ENCODE data around the gene PRR7. TPM values are rescaled to one million over a fixed set of nuclear protein-coding genes. Genes with fewer than 3 reads are reported as not detected.

PRR7 gene
- polyA plus RNA-seq, 2 donors: 2.0 to 4.9 TPM

DNA sequence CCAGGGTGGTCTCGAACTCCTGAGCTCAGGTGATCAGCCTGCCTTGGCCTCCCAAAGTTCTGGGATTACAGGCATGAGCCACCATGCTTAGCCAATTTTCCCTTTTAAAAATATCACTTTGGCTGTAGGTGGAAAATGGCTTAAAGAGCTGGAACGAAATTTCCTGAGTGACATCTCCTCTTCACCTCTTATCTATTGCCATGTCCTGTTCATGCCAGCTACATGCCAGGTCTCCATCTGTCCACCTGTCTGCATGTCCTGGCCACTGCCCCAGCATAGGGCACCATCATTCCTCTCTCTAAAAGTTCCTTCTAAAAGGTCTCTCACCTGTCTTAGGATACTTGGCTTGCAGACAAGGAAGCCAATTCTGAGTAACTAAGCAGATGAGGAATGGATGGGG is 22.9 kb upstream of the PRR7 start:
- 82 to 90% methylated on average over 2 of the region's 2 CpGs for WGBS, 2 donors
- Histone ChIP-seq H3K9me3 (ENCODE audit: control insufficient read depth in 2 of 2, insufficient read depth in 1 of 2, low read depth in 1 of 2, low read length in 1 of 2) (no peaks in the 10 kb centered on the region), H3K36me3 (ENCODE audit: control insufficient read depth in 2 of 2, insufficient read depth in 2 of 2, low read length in 1 of 2) (no peaks in the 10 kb centered on the region), H3K27me3 (ENCODE audit: control insufficient read depth in 1 of 2, insufficient read depth in 2 of 2, low read length in 2 of 2) (no peaks in the 10 kb centered on the region), H3K4me3 (ENCODE audit: low read depth in 1 of 2, low read length in 2 of 2) (no peak overlapping the region), H3K27ac (ENCODE audit: low read depth in 2 of 2, low read length in 1 of 2) (no peak overlapping the region), H3K4me1 (ENCODE audit: control insufficient read depth in 2 of 2, insufficient read depth in 2 of 2, low read length in 1 of 2) (peaks cover 7 to 11% of the 10 kb centered on the region in 2 donors)

- 39 to 47% methylated on average over 13 of the region's 13 CpGs for WGBS, 2 donors
- H3K27ac ChIP-seq (ENCODE audit: low read depth in 2 of 2, low read length in 1 of 2): peak overlapping the region; percentile 98 to 99
- peak overlapping the region; percentile 58 to 60 for H3K4me3 ChIP-seq (ENCODE audit: low read depth in 1 of 2, low read length in 2 of 2)
- H3K27me3 ChIP-seq (ENCODE audit: control insufficient read depth in 1 of 2, insufficient read depth in 2 of 2, low read length in 2 of 2): no peaks in the 10 kb centered on the region
- H3K4me1 ChIP-seq (ENCODE audit: control insufficient read depth in 2 of 2, insufficient read depth in 2 of 2, low read length in 1 of 2): peaks cover 7 to 16% of the 10 kb centered on the region in 2 donors
- no peaks in the 10 kb centered on the region for H3K9me3 ChIP-seq (ENCODE audit: control insufficient read depth in 2 of 2, insufficient read depth in 1 of 2, low read depth in 1 of 2, low read length in 1 of 2)
- no peaks in the 10 kb centered on the region for H3K36me3 ChIP-seq (ENCODE audit: control insufficient read depth in 2 of 2, insufficient read depth in 2 of 2, low read length in 1 of 2)
Measured at GRCh38 chr5:177425196-177425800, 21.3 kb upstream of the PRR7 start.

DNA sequence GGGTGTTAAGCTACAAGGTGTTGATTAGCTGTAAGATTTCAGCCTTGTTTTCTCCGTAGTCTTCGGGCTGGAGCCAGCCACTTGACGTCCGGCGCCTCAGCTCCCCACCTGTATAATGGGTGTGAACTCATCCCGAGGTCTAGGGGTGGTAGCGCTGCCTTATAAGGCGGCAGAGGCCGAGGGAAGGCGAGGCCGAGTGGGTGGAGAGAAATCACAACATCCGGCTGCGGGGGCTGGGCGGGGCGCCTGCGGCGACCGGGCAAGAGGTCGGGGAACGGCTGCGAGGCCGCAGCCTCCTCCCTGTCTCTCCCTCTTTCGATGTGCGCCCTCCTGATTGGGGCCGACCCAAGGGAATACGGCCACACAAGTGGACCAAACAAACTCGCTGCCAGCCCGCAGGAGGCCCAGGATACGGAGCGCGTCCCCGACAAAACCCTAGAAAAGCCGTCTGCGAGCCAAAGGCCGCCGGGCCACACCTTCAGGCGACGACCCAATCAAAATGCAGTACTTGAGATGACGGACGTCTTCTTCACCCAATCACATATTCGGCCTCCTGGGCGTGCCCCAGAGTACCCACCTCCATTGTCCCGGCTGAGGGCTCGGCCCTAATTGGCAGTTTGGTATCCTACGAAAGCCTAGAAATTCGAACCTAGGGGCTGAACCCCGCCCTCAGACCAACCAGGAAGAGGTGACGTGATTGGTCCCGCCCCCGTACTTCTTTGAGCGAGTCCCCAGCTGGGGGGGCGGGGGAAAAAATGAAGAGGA is 20.6 kb upstream of the PRR7 start:
- peaks cover 0 to 2% of the 10 kb centered on the region in 2 donors for H3K36me3 ChIP-seq (ENCODE audit: control insufficient read depth in 2 of 2, insufficient read depth in 2 of 2, low read length in 1 of 2)
- WGBS, 2 donors: 0 to 1% methylated on average over 50 to 52 of the region's 52 CpGs
- peaks cover 7 to 23% of the 10 kb centered on the region in 2 donors for H3K4me1 ChIP-seq (ENCODE audit: control insufficient read depth in 2 of 2, insufficient read depth in 2 of 2, low read length in 1 of 2)
- H3K4me3 ChIP-seq (ENCODE audit: low read depth in 1 of 2, low read length in 2 of 2): peak overlapping the region; percentile 58 to 60
- H3K9me3 ChIP-seq (ENCODE audit: control insufficient read depth in 2 of 2, insufficient read depth in 1 of 2, low read depth in 1 of 2, low read length in 1 of 2): no peaks in the 10 kb centered on the region
- peak overlapping the region; percentile 98 to 99 for H3K27ac ChIP-seq (ENCODE audit: low read depth in 2 of 2, low read length in 1 of 2)
- no peaks in the 10 kb centered on the region for H3K27me3 ChIP-seq (ENCODE audit: control insufficient read depth in 1 of 2, insufficient read depth in 2 of 2, low read length in 2 of 2)

GRCh38 chr5:177426566-177427210 is 19.9 kb upstream of the PRR7 start, which contains the start of gene GRK6:
Gene GRK6 (plus strand): TSS chr5:177426676. CDS start chr5:177426846, 170 bp downstream.
- Histone ChIP-seq H3K4me1 (ENCODE audit: control insufficient read depth in 2 of 2, insufficient read depth in 2 of 2, low read length in 1 of 2) (peaks cover 7 to 30% of the 10 kb centered on the region in 2 donors), H3K9me3 (ENCODE audit: control insufficient read depth in 2 of 2, insufficient read depth in 1 of 2, low read depth in 1 of 2, low read length in 1 of 2) (no peaks in the 10 kb centered on the region), H3K36me3 (ENCODE audit: control insufficient read depth in 2 of 2, insufficient read depth in 2 of 2, low read length in 1 of 2) (peaks cover 0 to 3% of the 10 kb centered on the region in 2 donors), H3K4me3 (ENCODE audit: low read depth in 1 of 2, low read length in 2 of 2) (peak within 1 kb of the TSS; percentile 84 to 85), H3K27me3 (ENCODE audit: control insufficient read depth in 1 of 2, insufficient read depth in 2 of 2, low read length in 2 of 2) (no peaks in the 10 kb centered on the region), H3K27ac (ENCODE audit: low read depth in 2 of 2, low read length in 1 of 2) (peak within 1 kb of the TSS; percentile 98 to 99)
- WGBS, 2 donors: 0% methylated on average over 50 to 82 of the region's 82 CpGs

DNA sequence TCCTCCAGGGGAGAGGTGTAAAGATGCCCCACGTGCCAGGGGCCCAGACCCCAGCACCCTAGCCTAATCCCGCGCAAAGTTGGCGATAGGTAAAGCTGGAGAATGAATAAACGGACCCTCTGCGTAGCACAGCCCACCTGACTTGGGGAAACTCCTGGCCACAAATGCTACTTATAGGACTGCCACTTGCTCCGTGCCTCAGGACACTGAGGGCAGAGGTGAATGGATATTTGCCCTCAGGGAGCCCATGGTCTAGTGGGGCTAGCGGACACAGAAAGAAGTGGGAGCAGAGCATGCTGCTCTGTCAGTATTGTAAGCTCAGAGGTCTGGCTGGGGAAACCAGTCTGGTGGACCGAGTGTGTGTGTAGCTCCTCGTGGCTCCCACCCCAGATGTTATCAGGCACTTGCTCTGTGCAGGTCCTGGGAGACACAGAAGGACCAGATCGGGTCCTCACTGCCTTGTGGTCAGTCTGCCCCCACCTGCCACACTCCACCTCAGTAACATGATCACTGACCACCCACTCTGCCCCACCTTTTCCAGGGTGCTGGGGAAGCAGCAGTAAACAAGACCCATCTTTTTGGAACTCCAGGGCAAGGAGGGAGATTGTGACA is 19.3 kb upstream of the PRR7 start:
- Histone ChIP-seq H3K27me3 (ENCODE audit: control insufficient read depth in 1 of 2, insufficient read depth in 2 of 2, low read length in 2 of 2) (no peaks in the 10 kb centered on the region), H3K27ac (ENCODE audit: low read depth in 2 of 2, low read length in 1 of 2) (peak overlapping the region; percentile 97), H3K9me3 (ENCODE audit: control insufficient read depth in 2 of 2, insufficient read depth in 1 of 2, low read depth in 1 of 2, low read length in 1 of 2) (no peaks in the 10 kb centered on the region), H3K36me3 (ENCODE audit: control insufficient read depth in 2 of 2, insufficient read depth in 2 of 2, low read length in 1 of 2) (peaks cover 0 to 9% of the 10 kb centered on the region in 2 donors), H3K4me3 (ENCODE audit: low read depth in 1 of 2, low read length in 2 of 2) (peak overlapping the region; percentile 84 to 85), H3K4me1 (ENCODE audit: control insufficient read depth in 2 of 2, insufficient read depth in 2 of 2, low read length in 1 of 2) (peaks cover 7 to 36% of the 10 kb centered on the region in 2 donors)
- 9 to 12% methylated on average over 11 of the region's 11 CpGs for WGBS, 2 donors

DNA sequence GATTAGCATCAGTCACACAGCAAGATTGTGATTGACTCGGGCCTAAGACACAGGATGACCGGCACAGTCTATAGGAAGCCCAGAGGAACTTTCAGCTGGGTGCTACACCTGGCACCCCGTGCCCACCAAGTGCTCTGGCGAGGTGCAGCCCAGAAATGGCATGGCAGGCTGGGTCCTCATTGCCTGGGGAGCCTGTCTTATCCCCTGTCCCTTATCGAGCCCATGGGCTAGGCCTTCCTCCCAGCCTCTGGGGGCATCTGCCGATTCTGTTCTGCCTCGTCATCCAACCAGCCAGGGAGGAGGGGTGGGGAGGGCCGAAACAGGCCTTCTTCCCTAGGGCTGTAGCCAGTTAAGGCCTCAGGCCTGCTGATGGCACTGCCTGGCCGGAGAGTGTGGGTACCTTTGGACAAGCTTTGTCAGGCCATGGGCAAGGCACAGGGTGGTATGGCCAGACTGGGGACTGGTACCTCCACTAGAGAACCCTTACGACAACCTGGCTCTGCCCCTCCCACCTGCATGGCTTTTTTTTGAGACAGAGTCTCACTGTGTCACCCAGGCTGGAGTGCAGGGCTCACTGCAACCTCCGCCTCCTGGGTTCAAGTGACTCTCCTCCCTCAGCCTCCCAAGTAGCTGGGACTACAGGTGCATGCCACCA is 18.6 kb upstream of the PRR7 start:
- Histone ChIP-seq H3K36me3 (ENCODE audit: control insufficient read depth in 2 of 2, insufficient read depth in 2 of 2, low read length in 1 of 2) (peaks cover 0 to 16% of the 10 kb centered on the region in 2 donors), H3K9me3 (ENCODE audit: control insufficient read depth in 2 of 2, insufficient read depth in 1 of 2, low read depth in 1 of 2, low read length in 1 of 2) (no peaks in the 10 kb centered on the region), H3K4me3 (ENCODE audit: low read depth in 1 of 2, low read length in 2 of 2) (peak overlapping the region; percentile 3 to 84), H3K4me1 (ENCODE audit: control insufficient read depth in 2 of 2, insufficient read depth in 2 of 2, low read length in 1 of 2) (peaks cover 7 to 39% of the 10 kb centered on the region in 2 donors), H3K27ac (ENCODE audit: low read depth in 2 of 2, low read length in 1 of 2) (peak overlapping the region in 1 of 2 donors; percentile 97), H3K27me3 (ENCODE audit: control insufficient read depth in 1 of 2, insufficient read depth in 2 of 2, low read length in 2 of 2) (no peaks in the 10 kb centered on the region)
- 55 to 57% methylated on average over 11 of the region's 11 CpGs for WGBS, 2 donors

DNA sequence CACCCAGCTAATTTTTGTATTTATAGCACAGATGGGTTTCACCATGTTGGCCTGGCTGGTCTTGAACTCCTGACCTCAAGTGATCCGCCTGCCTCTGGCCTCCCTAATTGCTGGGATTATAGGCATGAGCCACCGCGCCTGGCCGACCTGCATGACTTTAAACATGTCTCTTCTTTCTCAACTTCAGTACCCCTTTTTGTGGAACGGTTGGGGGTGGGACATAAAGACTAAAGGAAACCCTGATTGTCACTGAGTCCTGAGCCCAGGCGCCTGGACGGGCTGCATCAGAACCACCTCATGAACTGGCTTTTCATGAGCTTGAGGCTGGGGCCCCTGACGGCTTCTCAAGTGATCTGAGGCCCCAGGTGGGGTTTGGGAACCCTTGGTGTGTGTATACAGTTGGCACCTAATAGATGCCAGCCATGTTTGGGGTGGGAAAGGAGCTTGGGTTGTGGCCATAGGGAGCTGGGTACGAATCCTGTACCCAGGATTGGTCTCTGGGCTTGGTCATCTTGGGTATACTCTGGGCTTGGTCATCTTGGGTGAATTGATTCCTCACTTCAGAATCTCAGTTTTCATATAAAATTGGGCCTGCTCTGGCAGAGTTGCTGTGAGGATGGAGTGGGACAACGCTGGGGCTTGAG is 17.9 kb upstream of the PRR7 start:
- H3K9me3 ChIP-seq (ENCODE audit: control insufficient read depth in 2 of 2, insufficient read depth in 1 of 2, low read depth in 1 of 2, low read length in 1 of 2): no peaks in the 10 kb centered on the region
- H3K27me3 ChIP-seq (ENCODE audit: control insufficient read depth in 1 of 2, insufficient read depth in 2 of 2, low read length in 2 of 2): no peaks in the 10 kb centered on the region
- peaks cover 7 to 39% of the 10 kb centered on the region in 2 donors for H3K4me1 ChIP-seq (ENCODE audit: control insufficient read depth in 2 of 2, insufficient read depth in 2 of 2, low read length in 1 of 2)
- H3K27ac ChIP-seq (ENCODE audit: low read depth in 2 of 2, low read length in 1 of 2): peak overlapping the region; percentile 29 to 48
- WGBS, 2 donors: 76% methylated on average over 10 of the region's 10 CpGs
- H3K36me3 ChIP-seq (ENCODE audit: control insufficient read depth in 2 of 2, insufficient read depth in 2 of 2, low read length in 1 of 2): peaks cover 0 to 21% of the 10 kb centered on the region in 2 donors
- H3K4me3 ChIP-seq (ENCODE audit: low read depth in 1 of 2, low read length in 2 of 2): no peak overlapping the region

GRCh38 chr5:177429248-177430040 is 17.2 kb upstream of the PRR7 start:
- Histone ChIP-seq H3K4me3 (ENCODE audit: low read depth in 1 of 2, low read length in 2 of 2) (no peak overlapping the region), H3K27me3 (ENCODE audit: control insufficient read depth in 1 of 2, insufficient read depth in 2 of 2, low read length in 2 of 2) (no peaks in the 10 kb centered on the region), H3K9me3 (ENCODE audit: control insufficient read depth in 2 of 2, insufficient read depth in 1 of 2, low read depth in 1 of 2, low read length in 1 of 2) (no peaks in the 10 kb centered on the region), H3K4me1 (ENCODE audit: control insufficient read depth in 2 of 2, insufficient read depth in 2 of 2, low read length in 1 of 2) (peaks cover 7 to 44% of the 10 kb centered on the region in 2 donors), H3K36me3 (ENCODE audit: control insufficient read depth in 2 of 2, insufficient read depth in 2 of 2, low read length in 1 of 2) (peaks cover 0 to 27% of the 10 kb centered on the region in 2 donors), H3K27ac (ENCODE audit: low read depth in 2 of 2, low read length in 1 of 2) (peak overlapping the region; percentile 29 to 48)
- 69 to 71% methylated on average over 6 of the region's 6 CpGs for WGBS, 2 donors

All from esophagus (tissue), 2 donors.